ENCODE results near the gene GTF3A.

- TF ChIP-seq POLR2A (IDR thresholded peaks at IDR 0.05; ENCODE audit: low read length), result no peak
- no peak for TF ChIP-seq GATA1 (IDR thresholded peaks at IDR 0.05; ENCODE audit: low read depth, low read length)
These were observed 41.2 kb downstream of the GTF3A start for GRCh38 chr13:27465611-27466010.
